NCI-H2196 (cell line): Measurements from ENCODE around the gene R3HDM2.
A peak's percentile ranks its signal among the peaks of the same experiment; 100 is the strongest.

ENCODE experiments used
- DNase-seq: peaks from one replicate; lab custom pipeline; 2025; ENCODE audit not compliant: unreplicated experiment; lab: John Stamatoyannopoulos, UW

R3HDM2 gene

DNA sequence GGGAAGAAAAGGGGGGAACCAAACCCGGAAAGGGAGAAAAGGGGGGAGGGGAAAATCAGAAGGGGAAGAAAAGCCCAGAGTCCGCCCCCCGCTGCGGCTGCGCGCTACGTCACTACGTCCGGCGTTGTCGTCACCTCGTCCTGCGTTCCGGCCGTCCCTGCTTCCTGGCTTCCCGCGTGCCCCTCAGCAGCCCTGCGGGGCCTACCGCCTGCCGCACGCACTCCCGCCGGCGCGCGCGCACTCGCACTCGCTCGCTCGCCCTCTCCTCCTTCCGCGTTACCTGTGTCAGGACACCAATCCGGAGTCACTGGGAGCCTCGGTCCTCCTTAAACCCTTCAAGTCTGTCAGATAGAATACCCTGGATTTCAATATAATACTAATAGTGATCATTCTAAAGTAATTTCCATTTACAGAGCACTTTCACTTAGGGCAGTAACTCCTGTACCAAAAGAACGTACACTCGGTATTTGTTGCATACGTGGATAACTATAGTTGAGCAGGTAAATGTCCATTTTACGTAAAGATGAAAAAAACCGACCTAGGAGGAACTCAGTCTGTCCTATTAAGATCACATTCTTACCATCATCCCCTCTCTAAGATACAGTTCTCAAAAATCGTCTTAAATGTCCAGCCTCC lies at the start of gene R3HDM2:
R3HDM2 (minus strand) TSS at position 113 of the 636 bp plus-strand sequence. CDS start 120,615 bp downstream, outside the sequence.
- peak; percentile 96 for DNase-seq

DNA sequence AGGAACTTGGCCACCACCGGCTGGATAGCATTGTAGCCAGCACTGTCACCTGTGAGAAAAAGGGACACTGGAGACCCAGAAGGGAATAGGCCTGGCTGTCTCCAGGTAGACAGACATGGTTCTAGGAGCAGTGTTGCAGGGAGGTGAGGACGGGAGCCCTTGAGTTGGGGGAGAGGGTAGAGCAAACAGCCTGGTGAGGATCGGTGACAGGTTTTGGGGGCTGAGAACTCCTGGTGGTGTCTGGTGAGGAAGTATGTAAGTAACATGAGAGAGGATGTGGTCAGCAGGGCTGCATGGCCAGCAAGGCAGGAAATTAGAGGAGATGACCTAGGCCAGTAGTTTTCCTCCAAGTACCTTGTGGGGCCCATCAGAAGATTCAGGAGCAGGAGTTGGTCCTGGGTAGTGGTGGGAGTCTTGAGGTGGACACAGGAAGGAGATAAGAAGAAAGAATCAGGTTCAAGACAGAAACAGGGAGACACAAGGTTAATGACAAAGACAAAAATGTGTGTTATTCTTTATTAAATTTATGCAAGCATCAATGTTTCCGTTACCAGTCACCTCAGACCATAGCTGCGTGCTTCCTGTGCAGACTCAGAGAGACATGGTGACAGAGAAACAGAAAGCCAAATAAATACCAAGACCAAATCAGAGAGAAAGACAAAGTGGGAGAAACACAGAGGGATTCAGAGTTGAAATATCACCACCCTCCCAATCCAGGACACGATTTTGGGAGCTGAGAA lies 48.7 kb upstream of the R3HDM2 start, which contains the start of gene ARHGAP9:
ARHGAP9 (minus strand) TSS at position 491 of the 740 bp plus-strand sequence; CDS start at position 31, 460 bp downstream.
- no peak for DNase-seq

DNA sequence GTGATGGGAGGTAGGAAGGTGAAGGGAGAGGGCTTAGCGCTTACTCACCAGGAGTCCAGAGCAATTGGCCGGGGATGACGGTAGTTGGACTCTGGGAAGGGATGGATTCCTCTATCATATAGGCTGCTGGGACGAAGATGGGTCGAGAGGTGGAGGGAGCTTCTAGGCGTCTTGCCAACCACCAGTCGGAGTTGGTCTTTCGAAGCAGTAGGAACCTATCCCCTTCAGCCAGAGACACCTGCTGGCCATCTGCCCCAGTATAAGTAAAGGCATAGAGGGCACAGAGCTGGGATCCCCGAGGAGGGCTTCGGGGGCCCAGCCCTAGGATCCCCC lies 48.2 kb upstream of the R3HDM2 start:
- DNase-seq = no peak

DNA sequence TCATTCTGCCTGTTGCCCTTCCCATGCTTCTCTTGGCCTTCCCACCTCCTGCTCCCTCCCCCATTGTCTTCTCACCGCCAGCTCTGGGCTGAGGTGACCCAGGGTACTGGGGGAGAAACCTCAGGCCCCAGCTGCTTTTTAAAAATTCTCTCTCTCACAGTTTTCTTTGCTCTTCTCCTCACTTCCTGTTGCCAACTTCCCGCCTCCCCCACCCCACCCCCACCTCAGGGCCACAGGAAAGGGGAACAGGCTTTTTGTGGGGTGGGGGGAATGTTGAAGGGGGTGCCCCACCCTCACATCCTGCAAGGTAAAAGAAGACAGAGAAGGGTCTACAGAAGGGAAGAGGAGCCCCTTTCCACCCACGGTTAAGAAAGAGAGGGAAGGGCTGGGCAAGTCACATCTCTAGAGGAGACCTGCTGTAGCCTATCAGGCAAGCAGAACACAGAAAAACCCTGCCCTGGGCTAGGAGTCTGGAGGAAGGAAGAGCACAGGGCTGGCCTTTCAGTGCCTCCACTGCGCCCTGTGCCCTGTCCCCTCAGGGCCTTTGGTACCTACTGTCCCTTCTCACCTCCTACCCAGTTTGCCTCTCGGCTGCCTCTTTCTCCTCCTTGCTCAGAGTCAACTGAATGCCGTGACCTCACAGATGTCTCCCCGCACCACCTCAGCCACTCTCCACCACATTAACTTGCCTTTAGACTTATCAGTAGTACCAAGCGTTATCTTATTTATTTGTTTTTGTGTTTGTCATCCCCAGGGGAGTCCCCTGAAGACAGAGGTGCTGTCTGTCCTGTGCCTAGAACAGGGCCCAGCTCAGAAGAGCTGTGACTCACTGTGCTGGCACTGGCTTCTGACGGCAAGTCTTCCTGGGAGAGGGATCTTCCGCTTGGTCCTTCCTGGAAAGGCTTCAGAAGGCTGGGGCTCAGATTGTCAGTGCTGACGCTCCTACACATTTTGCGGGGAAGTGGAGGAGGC lies 47.2 kb upstream of the R3HDM2 start:
- DNase-seq = no peak

DNA sequence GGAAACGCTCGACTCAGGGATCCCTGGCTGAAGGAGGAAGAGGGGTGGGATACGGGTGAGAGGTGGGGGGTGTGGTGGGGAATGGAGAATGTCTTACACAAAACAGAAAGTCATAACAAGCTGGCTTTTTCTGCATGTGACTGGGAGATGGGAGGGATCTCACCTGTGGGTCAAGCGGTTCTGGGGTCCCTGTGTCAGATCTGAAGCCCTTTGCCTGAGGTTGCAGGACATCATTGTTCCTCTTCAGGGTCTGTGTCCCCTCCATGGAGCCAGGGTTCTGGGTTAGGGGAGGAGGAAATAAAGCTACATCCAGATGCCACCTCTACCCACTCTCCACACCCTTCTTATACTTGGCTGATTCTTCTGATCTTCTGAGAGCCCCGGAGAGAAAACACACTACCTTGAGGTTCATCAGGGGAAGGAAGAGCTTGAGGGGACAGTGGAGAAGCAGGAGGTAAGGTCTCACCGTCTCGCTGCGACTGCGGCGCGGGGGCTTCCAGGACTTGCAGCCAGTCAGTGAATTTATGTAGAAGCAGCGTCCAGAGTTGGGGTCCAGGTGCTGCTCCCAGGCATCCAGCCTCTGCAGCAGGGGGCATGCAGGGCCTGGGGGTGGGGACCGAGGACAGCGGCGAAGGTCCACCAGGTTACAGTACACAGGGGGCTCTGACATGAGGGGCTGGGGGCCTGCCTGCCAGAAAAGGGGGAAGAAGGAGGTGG lies 46.3 kb upstream of the R3HDM2 start:
- DNase-seq = no peak

DNA sequence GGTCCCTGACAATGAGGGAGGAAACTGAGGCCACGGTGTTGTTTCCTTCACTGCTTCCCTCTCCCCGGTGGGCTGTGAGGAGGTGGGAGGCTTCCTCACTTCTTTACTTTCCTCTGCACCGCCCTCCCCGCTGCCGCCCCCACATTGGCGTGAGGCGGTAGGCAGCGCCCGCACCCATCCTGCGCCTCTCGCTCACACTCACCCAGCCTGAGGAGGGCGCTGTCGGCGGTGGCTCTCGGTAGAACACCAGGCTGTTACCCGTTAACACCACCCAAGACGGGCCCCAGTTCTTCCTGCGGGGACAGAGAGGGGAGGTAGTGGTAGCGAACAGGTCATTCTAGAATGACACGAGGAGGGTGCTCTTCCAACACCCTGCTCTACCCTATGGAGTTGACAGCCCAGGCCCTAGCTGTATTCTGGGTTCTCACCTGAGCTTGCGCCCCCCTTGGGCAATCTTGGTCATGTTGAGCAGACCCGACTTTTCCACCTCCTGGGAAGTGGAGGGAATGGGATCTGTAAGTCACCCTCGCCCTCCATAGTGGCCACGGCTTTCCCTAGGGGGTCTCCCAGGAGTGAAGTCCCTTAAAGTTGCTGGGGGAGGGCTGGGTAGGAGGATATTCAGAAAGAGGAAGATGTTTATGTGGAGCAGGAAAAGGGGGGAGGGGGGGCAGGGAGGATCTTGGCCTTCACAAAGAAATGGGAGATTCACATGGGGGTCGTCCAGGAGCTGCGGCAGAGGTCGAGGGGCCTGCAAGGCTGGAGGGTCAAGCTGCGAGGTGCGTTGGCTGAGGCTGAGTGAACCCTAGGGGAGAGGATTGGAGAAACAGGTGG lies 45.5 kb upstream of the R3HDM2 start:
- DNase-seq = no peak

DNA sequence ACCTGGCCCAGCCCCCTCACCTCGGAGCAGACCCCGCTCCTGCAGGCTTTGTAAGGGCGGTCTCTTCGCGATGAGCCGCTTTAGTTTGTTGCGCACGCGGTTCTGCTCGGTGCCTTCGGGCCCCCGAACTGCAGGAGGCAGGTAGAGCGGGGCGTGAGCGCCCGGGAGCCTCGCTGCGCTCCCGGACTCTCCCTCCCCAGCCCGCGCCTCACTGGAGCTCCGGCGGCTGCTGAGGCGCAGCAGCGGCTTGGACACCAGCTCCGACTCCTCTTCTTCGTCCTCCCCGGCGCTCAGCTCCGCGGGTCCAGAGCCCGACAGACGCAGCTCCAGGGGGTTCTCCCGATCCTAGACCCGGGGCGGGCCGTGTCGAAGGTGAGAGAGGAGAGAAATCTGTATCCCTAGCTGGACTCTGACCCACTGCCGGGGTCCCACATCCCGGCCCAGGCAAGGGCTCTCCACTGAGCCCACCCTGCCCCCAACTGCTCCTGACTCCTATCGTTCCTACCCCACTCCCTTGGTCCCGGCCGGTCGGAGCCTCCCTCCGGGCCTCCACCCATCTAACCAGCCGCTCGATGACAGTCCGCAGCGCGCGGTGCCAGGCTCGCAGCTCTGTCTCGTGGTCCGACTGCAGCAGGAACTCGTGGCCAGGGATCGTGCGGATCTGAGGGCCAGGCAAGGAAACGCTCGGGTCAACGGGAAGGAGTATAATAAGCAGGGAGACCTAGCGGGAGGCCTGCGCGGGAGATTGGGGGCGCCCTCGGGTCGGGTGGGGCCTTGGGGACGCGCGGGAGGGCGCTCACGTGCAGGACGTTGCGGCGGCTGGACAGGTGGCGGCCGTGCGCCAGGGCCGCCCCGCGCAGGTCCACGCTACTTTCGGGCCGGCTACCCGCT lies 44.7 kb upstream of the R3HDM2 start:
- no peak for DNase-seq

DNA sequence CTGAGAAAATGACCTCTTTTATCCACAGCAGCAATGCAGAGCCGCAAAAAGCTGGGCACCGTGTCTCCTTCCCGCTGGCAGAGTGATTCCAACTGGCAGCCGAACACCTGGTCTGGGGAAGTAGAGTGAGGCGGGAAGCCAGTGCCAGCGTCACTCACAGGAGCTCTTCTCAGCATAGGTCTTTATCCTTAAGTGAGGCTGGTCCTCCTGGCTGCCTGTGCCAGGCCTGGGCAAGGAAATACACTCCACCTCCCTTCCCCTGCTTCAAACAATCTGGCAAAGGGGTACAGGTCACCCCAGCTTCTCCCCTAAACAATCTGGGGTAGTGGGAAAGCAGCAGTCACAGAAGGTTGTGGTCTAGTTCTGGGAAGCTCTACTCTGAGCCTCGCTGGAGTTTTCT lies 44.0 kb upstream of the R3HDM2 start:
- no peak for DNase-seq

DNA sequence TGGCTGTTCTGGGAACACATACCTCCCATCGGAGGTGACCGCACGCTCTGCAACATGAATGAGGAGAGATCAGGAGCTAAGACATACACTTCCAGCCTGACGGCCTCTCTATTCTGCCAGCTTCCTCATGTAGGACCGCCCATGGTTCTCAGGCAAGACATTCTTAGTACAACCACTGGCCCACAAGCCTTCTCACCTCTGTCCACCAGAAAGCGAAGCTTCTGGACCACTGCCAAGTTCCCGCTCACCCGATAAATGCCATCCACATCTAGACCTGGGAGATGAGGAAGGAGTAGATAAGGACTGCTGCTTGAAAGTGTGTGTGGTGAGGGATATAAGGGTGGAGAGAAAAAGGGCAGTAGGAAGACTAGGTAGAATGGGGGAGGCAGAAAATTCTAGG lies 43.6 kb upstream of the R3HDM2 start:
- no peak for DNase-seq

DNA sequence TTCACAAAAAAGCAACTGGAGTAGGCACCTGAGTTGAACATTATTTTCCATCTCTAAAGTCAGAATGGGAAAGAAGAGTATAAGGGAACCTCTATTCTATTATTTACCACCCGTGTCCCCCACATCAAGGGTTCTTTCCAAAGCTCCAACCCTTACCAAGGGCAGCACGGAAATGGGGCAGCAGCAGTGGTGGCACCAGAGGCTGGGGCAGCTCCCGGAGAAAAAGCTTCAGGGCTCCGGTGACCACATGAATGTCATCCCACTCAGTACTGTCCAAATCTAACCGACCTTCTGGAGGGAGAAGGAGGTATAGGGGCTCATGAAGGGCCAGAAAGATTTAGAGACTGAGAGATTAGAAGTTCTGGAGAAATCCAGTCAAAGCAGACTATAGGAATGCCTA lies 43.0 kb upstream of the R3HDM2 start:
- DNase-seq = no peak

DNA sequence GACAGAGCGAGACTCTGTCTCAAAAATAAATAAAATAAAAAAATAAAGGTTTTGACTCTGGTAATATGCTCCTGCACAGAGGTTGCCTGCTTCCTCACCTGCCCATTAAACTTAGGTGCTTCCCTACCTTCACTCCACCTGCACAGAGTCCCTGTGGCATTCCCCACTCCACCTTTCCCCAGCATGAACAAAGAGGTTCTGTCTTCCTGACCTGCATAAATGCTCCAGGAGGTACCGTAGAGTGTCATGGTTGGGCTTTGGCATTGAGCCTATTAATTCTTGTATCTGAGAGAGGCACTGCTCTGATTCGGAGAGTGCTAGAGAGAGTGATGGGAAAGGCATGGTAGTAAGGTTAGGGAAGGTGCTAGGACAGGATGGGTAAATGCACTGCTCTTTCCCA lies 42.5 kb upstream of the R3HDM2 start:
- DNase-seq = no peak

DNA sequence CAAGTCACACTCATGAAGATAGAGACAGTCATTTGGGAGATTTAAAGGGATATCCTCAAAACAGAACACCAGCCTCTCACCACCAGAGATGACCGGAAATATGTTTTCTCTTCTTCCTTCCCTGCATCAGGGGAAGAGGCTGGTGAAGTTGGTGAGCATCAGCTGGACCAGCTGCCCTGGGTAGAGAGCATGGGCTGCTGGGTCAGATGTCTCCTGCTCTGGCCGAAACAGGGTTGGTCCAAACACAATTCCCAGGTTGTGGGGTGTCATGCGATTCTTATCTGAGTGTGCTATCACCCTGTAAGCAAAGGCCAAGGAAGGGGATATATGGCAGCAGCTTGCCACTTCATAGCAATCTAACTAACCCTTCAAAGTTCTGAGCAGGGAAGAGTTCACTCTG lies 41.5 kb upstream of the R3HDM2 start:
- DNase-seq = no peak

DNA sequence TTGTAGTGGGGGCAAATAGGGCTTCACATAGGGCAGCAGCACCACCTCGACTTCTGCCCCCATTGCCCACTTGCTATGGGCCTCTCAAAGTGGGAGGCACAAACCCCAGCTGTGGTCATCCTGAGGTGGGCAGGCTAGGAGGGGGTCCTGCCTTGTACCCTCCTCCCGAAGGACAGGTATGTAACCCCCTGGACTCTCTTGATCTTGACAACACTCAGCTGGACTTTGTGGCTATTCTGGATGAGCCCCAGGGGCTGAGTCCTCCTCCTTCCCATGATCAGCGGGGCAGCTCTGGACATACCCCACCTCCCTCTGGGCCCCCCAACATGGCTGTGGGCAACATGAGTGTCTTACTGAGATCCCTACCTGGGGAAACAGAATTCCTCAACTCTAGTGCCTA lies 40.8 kb upstream of the R3HDM2 start:
- no peak for DNase-seq

DNA sequence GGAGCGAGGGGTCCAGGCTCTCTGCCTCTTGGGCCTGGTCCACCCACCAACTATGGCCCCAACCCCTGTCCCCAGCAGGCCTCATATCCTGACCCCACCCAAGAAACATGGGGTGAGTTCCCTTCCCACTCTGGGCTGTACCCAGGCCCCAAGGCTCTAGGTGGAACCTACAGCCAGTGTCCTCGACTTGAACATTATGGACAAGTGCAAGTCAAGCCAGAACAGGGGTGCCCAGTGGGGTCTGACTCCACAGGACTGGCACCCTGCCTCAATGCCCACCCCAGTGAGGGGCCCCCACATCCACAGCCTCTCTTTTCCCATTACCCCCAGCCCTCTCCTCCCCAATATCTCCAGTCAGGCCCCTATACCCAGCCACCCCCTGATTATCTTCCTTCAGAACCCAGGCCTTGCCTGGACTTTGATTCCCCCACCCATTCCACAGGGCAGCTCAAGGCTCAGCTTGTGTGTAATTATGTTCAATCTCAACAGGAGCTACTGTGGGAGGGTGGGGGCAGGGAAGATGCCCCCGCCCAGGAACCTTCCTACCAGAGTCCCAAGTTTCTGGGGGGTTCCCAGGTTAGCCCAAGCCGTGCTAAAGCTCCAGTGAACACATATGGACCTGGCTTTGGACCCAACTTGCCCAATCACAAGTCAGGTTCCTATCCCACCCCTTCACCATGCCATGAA lies 40.3 kb upstream of the R3HDM2 start:
- DNase-seq = no peak

DNA sequence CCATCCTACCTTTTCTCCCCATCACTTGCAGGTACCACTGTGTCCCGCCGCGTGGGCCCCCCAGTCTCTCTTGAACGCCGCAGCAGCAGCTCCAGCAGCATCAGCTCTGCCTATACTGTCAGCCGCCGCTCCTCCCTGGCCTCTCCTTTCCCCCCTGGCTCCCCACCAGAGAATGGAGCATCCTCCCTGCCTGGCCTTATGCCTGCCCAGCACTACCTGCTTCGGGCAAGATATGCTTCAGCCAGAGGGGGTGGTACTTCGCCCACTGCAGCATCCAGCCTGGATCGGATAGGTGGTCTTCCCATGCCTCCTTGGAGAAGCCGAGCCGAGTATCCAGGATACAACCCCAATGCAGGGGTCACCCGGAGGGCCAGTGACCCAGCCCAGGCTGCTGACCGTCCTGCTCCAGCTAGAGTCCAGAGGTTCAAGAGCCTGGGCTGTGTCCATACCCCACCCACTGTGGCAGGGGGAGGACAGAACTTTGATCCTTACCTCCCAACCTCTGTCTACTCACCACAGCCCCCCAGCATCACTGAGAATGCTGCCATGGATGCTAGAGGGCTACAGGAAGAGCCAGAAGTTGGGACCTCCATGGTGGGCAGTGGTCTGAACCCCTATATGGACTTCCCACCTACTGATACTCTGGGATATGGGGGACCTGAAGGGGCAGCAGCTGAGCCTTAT lies 39.6 kb upstream of the R3HDM2 start:
- DNase-seq = no peak

DNA sequence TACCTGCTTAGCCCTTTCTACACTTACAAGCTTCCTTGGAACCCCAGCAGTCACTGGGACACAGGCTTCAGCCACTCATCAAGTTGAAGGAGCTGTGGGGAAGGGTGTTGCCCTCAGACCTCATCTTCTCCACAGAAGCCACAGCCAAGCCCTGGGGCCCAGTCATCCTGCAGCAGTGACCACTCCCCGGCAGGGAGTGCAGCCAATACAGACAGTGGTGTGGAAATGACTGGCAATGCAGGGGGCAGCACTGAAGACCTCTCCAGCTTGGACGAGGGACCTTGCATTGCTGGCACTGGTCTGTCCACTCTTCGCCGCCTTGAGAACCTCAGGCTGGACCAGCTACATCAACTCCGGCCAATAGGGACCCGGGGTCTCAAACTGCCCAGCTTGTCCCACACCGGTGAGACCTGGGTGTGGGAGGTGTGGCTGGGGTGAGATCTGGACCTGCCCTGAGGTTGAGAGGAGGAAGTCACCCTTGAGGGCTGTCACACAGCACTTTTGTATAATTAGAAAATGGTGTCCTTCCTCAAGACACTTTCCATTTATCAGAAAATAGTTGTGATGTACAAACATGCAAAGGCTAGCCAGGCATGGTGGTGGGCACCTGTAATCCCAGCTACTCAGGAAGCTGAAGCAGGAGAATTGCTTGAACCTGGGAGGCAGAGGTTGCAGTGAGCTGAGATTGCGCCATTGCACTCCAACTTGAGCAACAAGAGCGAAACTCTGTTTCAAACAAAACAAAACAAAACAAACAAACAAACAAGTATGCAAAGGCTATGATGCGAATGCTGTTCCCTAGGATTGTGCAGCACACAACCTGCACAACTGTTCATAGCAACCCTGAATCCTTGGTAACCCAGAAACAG lies 38.7 kb upstream of the R3HDM2 start:
- DNase-seq = no peak

DNA sequence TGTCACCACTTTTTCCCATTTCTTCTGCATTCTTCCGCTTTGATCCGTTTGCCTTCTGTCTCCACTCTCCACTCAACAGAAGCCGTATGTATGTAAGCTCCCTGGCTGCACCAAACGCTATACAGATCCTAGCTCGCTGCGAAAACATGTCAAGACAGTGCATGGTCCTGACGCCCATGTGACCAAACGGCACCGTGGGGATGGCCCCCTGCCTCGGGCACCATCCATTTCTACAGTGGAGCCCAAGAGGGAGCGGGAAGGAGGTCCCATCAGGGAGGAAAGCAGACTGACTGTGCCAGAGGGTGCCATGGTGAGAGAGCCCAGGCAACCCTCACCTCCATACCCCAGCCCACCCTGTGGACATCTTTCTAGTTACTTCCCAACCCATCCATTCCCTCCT lies 37.1 kb upstream of the R3HDM2 start:
- no peak for DNase-seq
